Uterus (tissue), 4 donors: Measurements from ENCODE around the gene MAMLD1. TPM values are rescaled to one million over a fixed set of nuclear protein-coding genes. Genes with fewer than 3 reads are reported as not detected.

Source experiments
- DNase-seq, 2 donors: peaks; one replicate each; pipeline ENCODE4 v3.0.0-alpha.2; 2019 to 2020
- H3K27ac ChIP-seq, 2 donors: fragments of 200-600 bp; sonication (generic); 1 replicate in 1 of 2; 2 replicates in 1 of 2; pipeline ENCODE4 v1.5.1; 2016 to 2018
- H3K27me3 ChIP-seq, 2 donors: fragments of 200-600 bp; sonication (generic); one replicate each; pipeline ENCODE4 v1.5.1; 2018 to 2019; ENCODE audit warnings: control low read depth in 1 of 2
- H3K36me3 ChIP-seq, 2 donors: fragments of 200-600 bp; sonication (generic); one replicate each; pipeline ENCODE4 v1.5.1; 2019; ENCODE audit warnings: control low read depth in 1 of 2
- H3K4me1 ChIP-seq, 2 donors: fragments of 200-600 bp; sonication (generic); one replicate each; pipeline ENCODE4 v1.5.1; 2018 to 2019; ENCODE audit warnings: control low read depth in 1 of 2
- H3K4me3 ChIP-seq, 2 donors: fragments of 200-600 bp; sonication (generic); 1 replicate in 1 of 2; 2 replicates in 1 of 2; pipeline ENCODE4 v1.5.1; 2018 to 2019; ENCODE audit warnings: mild to moderate bottlenecking in 1 of 2
- H3K9me3 ChIP-seq, 2 donors: fragments of 200-600 bp; sonication (generic); one replicate each; pipeline ENCODE4 v1.5.1; 2019; ENCODE audit warnings: control low read depth in 1 of 2
- CTCF ChIP-seq, 4 experiments: fragments of 200-600 bp in 2 of 4; fragments of 450-650 bp in 2 of 4; sonication (generic) in 2 of 4; IDR thresholded peaks; one replicate each; pipeline ENCODE4 v1.5.1; 2016 to 2019; ENCODE audit warnings: antibody characterized with exemption in 4 of 4, mild to moderate bottlenecking in 2 of 4, moderate library complexity in 1 of 4
- POLR2A ChIP-seq, 2 donors: fragments of 450-650 bp; IDR thresholded peaks; one replicate each; pipeline ENCODE4 v1.6.1; 2016; ENCODE audit warnings: antibody characterized with exemption in 2 of 2, mild to moderate bottlenecking in 1 of 2, moderate library complexity in 1 of 2
- intact Hi-C: fragments of 100-400 bp; cut with DNase I; formaldehyde crosslinking; loops from one replicate; pipeline ENCODE4 v1.15.1; 2023; ENCODE audit warnings: low total_unique reads
- total RNA-seq, 4 donors: library from RNA; depleted of rRNA in 3 of 4; stranded (reverse); fragments of >200 nt in 3 of 4; gene quantifications; one replicate each; pipeline versions ENCODE4 v1.1.0 to v1.2.4, GENCODE V29; 2014 to 2023
- donor health status: DM: yes; HTN: yes; CAD: no.

The MAMLD1 gene
- total RNA-seq, 4 donors from 2014 or later, result 0.77 to 20.6 (median 2.2) TPM

- Histone ChIP-seq H3K27me3 (no peaks in the 10 kb centered on the region), H3K36me3 (no peaks in the 10 kb centered on the region), H3K4me1 (no peaks in the 10 kb centered on the region), H3K4me3 (no peak overlapping the region), H3K9me3 (no peaks in the 10 kb centered on the region), H3K27ac (no peak overlapping the region)
- intact Hi-C loops, result no loop called here
- TF ChIP-seq POLR2A (IDR thresholded peaks at IDR 0.05) (no peak), CTCF (IDR thresholded peaks at IDR 0.05) (no peak)
- DNase-seq, result no peak
Observed at GRCh38 chrX:150464001-150464400, 100.9 kb downstream of the MAMLD1 start.

GRCh38 chrX:150465326-150465725, 102.2 kb downstream of the MAMLD1 start:
- no peak overlapping the region for H3K4me3 ChIP-seq
- no peaks in the 10 kb centered on the region for H3K27me3 ChIP-seq
- intact Hi-C loops, result no loop called here
- TF ChIP-seq POLR2A (IDR thresholded peaks at IDR 0.05) (no peak), CTCF (IDR thresholded peaks at IDR 0.05) (no peak)
- H3K36me3 ChIP-seq, result no peaks in the 10 kb centered on the region
- H3K9me3 ChIP-seq, result no peaks in the 10 kb centered on the region
- no peaks in the 10 kb centered on the region for H3K4me1 ChIP-seq
- no peak overlapping the region for H3K27ac ChIP-seq
- no peak for DNase-seq

GRCh38 chrX:150465881-150466775, 103.0 kb downstream of the MAMLD1 start:
- intact Hi-C loops, result no loop called here
- Histone ChIP-seq H3K9me3 (no peaks in the 10 kb centered on the region), H3K4me1 (no peaks in the 10 kb centered on the region), H3K27ac (no peak overlapping the region), H3K4me3 (no peak overlapping the region), H3K27me3 (no peaks in the 10 kb centered on the region), H3K36me3 (no peaks in the 10 kb centered on the region)
- no peak for DNase-seq
- no peak for TF ChIP-seq POLR2A (IDR thresholded peaks at IDR 0.05)
- TF ChIP-seq CTCF (IDR thresholded peaks at IDR 0.05), result no peak

GRCh38 chrX:150472306-150472705, 109.2 kb downstream of the MAMLD1 start:
- no peak for TF ChIP-seq POLR2A (IDR thresholded peaks at IDR 0.05)
- no peak for TF ChIP-seq CTCF (IDR thresholded peaks at IDR 0.05)
- no peaks in the 10 kb centered on the region for H3K4me1 ChIP-seq
- no peaks in the 10 kb centered on the region for H3K36me3 ChIP-seq
- H3K4me3 ChIP-seq, result no peak overlapping the region
- H3K27me3 ChIP-seq, result no peaks in the 10 kb centered on the region
- no peak for DNase-seq
- no peaks in the 10 kb centered on the region for H3K9me3 ChIP-seq
- intact Hi-C loops, result no loop called here
- no peak overlapping the region for H3K27ac ChIP-seq

- Histone ChIP-seq H3K9me3 (no peaks in the 10 kb centered on the region), H3K36me3 (no peaks in the 10 kb centered on the region), H3K4me3 (no peak overlapping the region), H3K27me3 (no peaks in the 10 kb centered on the region), H3K27ac (no peak overlapping the region), H3K4me1 (no peaks in the 10 kb centered on the region)
- TF ChIP-seq POLR2A (IDR thresholded peaks at IDR 0.05) (no peak), CTCF (IDR thresholded peaks at IDR 0.05) (no peak)
- DNase-seq, result no peak
- intact Hi-C loops, result no loop called here
Observed at GRCh38 chrX:150473371-150473770, 110.3 kb downstream of the MAMLD1 start.
